Measurements from ENCODE around the gene LINGO3. TPM values are rescaled to one million over a fixed set of nuclear protein-coding genes. Genes with fewer than 3 reads are reported as not detected.

Gene LINGO3
- total RNA-seq, 1 donor from 2014 or later = not detected

- peaks cover 0 to 22% of the 10 kb centered on the region in 2 donors for H3K36me3 ChIP-seq
- peak; percentile 92 to 100 for TF ChIP-seq POLR2A (IDR thresholded peaks at IDR 0.05)
- TF ChIP-seq CTCF (IDR thresholded peaks at IDR 0.05) = peak in 1 of 3 experiments; percentile 55
- peak; percentile 65 to 100 for TF ChIP-seq POLR2AphosphoS5 (IDR thresholded peaks at IDR 0.05; ENCODE audit: insufficient read depth in 1 of 2, low read depth in 1 of 2)
- H3K27me3 ChIP-seq = no peaks in the 10 kb centered on the region
- peaks cover 48% of the 10 kb centered on the region for H3K4me1 ChIP-seq
- DNase-seq (ENCODE audit: extremely low spot score in 2 of 2) = peak in 1 of 2 donors; percentile 95
- intact Hi-C loops (cut with DNase I) = loop anchor here (1.0 to 5.0 kb wide), 2 partner anchors 33 to 107 kb away; partner anchors contain the start of genes DOT1L, PLEKHJ1 and SF3A2
- no peaks in the 10 kb centered on the region for H3K9me3 ChIP-seq
- peak overlapping the region; percentile 99 to 100 for H3K4me3 ChIP-seq
- peak overlapping the region; percentile 99 for H3K27ac ChIP-seq
Observed at GRCh38 chr19:2269244-2270156, 38.5 kb downstream of the LINGO3 start.

- TF ChIP-seq POLR2A (IDR thresholded peaks at IDR 0.05) (no peak), POLR2AphosphoS5 (IDR thresholded peaks at IDR 0.05; ENCODE audit: insufficient read depth in 1 of 2, low read depth in 1 of 2) (no peak), CTCF (IDR thresholded peaks at IDR 0.05) (no peak)
- no peak for DNase-seq (ENCODE audit: extremely low spot score in 2 of 2)
- Histone ChIP-seq H3K4me3 (peak overlapping the region; percentile 99 to 100), H3K27ac (peak overlapping the region; percentile 99), H3K4me1 (peaks cover 41% of the 10 kb centered on the region), H3K27me3 (no peaks in the 10 kb centered on the region), H3K9me3 (no peaks in the 10 kb centered on the region), H3K36me3 (peaks cover 0 to 22% of the 10 kb centered on the region in 2 donors)
- intact Hi-C loops (cut with DNase I) = no loop called here
Observed at GRCh38 chr19:2268861-2269243, 39.1 kb downstream of the LINGO3 start.

GRCh38 chr19:2268480-2268830 lies 39.5 kb downstream of the LINGO3 start:
- H3K9me3 ChIP-seq = no peaks in the 10 kb centered on the region
- H3K4me1 ChIP-seq = peaks cover 37% of the 10 kb centered on the region
- peak overlapping the region in 1 of 2 donors; percentile 99 for H3K4me3 ChIP-seq
- no peak overlapping the region for H3K27ac ChIP-seq
- no peaks in the 10 kb centered on the region for H3K27me3 ChIP-seq
- H3K36me3 ChIP-seq = peaks cover 0 to 21% of the 10 kb centered on the region in 2 donors
- intact Hi-C loops (cut with DNase I) = no loop called here
- no peak for DNase-seq (ENCODE audit: extremely low spot score in 2 of 2)
- TF ChIP-seq POLR2AphosphoS5 (IDR thresholded peaks at IDR 0.05; ENCODE audit: insufficient read depth in 1 of 2, low read depth in 1 of 2) = no peak
- TF ChIP-seq POLR2A (IDR thresholded peaks at IDR 0.05) = no peak
- TF ChIP-seq CTCF (IDR thresholded peaks at IDR 0.05) = no peak

- Histone ChIP-seq H3K27me3 (no peaks in the 10 kb centered on the region), H3K4me3 (no peak overlapping the region), H3K36me3 (no peaks in the 10 kb centered on the region), H3K9me3 (no peaks in the 10 kb centered on the region), H3K27ac (no peak overlapping the region), H3K4me1 (peaks cover 17% of the 10 kb centered on the region)
- TF ChIP-seq CTCF (IDR thresholded peaks at IDR 0.05) (no peak), POLR2A (IDR thresholded peaks at IDR 0.05) (no peak), POLR2AphosphoS5 (IDR thresholded peaks at IDR 0.05; ENCODE audit: insufficient read depth in 1 of 2, low read depth in 1 of 2) (no peak)
- intact Hi-C loops (cut with DNase I) = no loop called here
- DNase-seq (ENCODE audit: extremely low spot score in 2 of 2) = no peak
Observed at GRCh38 chr19:2266183-2266993, 41.6 kb downstream of the LINGO3 start.
